GM20431 (cell line): ENCODE measurements around the gene DAP.
"Not testable (repeated sequence)": the region's sequence is repeated elsewhere in the genome, so short reads cannot be mapped to it uniquely, and the experiment has no call there.

Source experiments
- in situ Hi-C: fragments of 300-500 bp; cut with MseI, MboI; formaldehyde crosslinking; loops from one replicate; pipeline ENCODE4 v1.15.0; 2020; ENCODE audit warnings: low sequenced_read_pairs; ENCODE audit not compliant: unreplicated experiment

DAP gene

DNA sequence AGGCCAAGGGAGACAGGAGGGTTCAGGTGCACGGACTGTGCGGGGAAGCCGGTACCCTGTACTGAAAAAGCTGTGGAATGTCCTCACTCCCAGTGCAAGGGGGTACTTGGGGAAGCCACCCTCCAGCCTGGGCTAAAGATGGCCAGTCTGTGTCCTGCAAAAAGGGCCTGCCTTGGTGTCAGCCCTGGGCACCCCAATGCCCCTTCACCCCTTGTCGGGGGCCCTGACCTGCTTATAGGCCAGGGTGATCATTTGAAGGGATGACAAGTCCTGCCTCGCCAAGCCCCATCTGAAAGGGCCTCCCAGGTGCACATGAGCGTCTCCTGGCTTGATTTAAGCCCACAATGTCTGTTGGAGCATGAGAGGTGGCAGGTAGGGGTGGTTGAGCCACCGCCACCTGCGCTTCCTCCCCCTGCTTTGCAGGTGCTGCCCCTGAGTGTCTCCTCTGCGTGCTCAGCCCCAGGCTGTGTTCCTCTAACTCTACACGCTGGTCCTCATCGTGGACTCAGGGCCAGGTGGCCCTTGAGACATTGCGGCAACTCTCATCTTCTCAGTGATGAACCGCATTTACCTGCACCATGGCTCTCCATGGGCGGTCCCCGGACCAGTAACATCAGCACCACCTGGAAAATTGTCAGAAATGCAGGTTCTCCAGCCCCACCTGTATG, 100.2 kb downstream of the DAP start:
- in situ Hi-C loops: no loop called here

DNA sequence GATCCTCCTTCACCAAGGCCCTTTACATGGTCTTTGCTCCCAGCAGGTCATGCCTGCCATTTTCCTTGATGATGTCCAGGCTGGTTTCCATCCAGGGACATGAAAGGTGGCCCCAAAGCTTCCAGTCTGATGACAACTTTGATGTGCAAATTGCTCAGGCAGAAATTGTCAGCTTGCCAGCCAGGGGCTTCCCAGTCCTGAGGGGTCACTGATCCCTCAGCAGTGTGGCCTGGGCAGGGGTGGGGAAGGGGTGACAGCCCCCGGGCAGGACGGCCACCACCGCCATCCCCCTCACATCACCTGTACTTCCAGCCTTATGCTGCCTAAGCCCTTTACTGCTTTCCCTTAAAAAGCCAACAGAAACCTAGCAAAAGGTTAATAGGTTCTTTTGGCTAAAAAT, 100.9 kb downstream of the DAP start:
- in situ Hi-C loops: no loop called here

DNA sequence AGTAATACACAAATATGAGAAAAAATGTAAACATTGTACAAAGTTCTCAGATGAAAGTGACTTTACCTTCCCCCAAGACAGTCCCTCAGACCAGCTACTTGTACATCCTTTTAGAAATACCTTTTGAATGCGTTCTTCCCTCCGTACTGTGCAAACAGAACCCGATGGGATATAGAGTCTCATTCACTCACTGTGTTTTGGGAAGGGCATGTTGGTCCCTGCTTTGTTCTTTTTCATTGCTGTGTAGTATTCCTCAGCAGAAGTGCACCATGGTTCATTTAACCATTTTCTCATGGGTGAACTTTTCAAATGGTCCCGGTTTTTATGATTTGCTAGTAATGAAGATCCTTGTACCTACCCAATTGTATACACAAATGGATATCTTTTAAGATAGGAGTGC, 102.8 kb downstream of the DAP start:
- in situ Hi-C loops: no loop called here

DNA sequence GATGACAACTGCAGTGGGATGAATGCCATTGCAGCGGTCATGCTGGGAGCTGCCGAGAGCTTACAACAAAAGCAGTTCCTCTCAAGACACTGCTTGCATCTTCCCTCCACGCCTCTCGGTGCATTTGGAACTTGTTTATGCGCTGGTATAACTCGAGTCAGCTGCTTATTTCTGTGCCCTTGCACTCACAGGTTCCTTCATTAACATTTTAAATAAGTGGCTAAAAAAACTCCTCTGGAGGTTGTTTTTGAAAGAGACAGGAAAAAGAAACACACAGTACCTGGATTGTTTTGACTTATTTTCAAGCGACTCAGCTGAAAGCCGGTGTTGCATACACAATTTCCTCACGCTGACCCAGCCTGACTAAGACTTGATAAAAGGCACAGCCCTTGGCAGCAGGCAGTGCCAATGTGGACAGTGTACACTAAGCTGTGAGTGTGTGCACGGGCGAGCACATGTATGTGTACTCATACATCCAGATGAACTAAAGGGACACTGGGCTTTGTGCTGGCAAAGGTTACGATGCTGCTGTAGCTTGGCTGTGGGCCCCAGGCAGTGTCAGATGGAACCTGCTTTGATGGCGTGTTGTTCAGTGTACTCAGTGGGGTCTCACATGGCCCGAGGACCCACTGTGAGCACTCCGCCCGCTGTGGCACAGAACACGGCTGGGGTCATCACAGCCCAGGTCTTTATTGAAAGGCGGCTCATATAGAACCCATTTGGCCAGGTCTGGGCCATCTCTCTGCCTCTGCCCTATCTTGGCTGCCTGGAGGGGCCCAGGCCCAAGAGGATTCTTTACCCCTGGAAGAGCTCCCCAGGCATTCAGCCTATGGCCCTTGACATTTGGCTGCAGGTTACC, 104.8 kb downstream of the DAP start:
- in situ Hi-C loops: no loop called here

DNA sequence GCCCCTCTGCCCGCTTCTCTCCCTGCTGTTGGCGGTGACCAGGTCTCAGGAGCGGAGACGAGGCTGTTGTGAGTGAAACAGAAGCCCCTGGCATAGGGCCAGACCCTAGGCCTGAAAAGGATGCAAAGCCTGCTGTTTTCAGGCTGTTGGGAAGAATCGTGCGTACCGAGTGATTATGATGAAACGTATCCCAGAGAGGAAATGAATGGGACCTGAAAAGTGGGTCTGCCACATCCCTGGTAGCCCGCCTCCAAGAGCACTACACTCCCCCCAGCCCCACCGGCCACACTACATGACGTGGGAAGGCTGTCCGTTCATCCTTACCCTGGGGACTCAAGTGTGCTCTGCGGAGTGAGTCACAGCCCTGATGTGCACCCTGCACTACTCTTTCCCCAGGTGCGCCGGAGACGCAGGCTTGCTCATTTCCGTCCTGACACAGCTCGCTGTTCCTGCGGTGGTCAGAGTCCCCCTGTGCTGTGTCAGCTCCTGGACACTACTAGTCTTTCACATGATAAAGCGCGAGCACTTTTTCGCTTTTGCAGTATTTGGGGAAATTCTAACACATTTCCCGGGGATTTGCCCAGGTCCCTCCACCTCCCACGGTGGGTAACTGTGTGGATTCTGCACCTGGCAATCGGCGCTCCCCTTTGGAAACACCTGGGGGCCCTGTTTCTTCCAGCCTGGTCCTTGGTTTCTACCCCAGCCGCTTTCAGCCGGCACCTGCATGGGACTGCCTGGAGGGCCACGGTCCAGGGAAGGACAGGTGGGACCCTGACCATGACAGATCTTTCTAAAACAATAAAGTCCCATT, 105.7 kb downstream of the DAP start:
- in situ Hi-C loops: no loop called here

DNA sequence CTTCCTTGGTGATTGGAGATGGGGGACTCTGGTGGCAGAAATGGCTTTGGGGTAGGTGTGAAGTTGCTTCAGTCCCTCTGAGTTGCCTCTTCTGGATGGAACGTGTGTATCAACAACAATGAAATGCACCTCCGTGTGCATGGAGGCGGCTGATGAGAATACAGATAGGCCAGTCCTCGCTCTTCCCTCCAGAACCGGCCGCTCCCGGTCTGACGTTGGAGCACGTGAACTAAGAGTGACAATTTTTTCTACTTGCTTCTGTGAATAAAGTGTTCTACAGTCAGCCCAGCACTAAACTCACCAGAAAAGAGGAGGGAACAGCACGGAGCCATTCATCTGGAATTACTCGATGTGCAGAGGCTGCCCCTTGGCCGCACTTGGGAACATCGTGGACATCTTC, 106.5 kb downstream of the DAP start:
- in situ Hi-C loops: no loop called here

DNA sequence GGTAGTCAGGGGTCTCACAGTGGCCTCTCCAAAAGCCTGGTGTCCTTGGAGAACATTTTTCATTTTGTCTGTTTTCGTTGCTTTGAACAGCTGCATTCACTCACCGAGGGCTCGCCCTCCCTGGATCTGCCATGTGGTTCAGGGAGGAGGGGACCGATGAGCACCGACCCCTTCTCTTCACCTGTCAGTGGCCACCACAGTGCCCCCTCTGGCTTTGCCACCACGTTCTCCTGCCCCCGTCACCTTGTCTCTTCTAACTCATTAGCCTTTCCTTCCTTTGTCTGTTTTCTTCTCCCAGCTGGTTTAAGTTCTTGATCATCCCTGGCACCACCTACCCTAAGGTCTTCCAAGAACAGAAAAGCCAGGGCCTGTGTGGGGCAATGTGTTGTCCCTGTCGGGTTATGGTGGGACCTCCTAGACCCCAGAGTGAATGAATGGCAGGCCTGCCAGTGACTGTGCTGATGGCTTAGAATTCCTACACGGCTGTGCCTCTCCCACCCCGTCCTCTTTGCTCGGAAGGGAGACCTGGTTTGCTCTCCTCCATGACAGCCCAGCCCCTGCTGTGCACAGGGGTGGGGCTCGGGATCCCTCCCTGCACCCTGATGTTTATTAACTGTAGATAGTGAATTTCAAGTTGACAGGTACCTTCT, 107.2 kb downstream of the DAP start:
- in situ Hi-C loops: no loop called here

DNA sequence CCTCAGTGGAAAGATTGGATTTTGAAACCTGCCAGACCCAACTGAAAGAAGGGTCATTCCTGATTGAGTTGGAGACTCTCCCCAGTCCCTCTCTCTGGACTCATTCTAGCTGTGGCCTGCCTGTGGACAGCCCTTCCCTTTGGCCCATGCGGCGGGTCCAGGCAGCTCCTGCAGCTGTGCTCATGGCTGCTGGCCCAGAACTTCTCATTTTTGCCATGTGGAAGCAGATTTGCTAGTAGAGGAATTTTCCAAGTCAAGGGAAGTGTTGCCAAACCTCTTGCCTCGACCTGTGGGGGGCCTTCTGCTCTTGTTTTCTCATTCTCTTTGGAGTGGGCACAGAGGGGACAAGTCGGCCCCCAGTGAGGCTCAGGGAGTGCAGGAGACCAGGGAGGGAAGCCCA, 108.0 kb downstream of the DAP start:
- in situ Hi-C loops: no loop called here

DNA sequence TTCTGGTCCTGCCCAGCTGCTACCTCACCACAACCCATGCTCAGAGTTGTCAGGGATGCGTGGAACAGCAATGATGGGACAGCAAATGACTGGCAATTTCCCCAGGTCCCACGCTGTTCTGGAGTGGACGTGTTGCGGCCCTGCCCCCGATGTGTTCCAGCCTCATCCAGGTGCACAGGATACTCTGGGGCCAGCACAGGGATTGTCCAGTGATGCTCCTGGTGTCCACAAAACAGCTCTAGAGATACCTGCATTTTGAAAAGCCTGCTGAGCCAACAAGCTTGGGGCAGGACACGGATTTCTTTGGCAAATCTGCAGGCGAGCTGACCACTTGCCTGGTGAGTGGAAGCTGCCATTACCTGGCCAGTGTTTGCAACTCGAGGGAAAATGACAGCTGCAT, 108.4 kb downstream of the DAP start:
- in situ Hi-C loops: no loop called here

DNA sequence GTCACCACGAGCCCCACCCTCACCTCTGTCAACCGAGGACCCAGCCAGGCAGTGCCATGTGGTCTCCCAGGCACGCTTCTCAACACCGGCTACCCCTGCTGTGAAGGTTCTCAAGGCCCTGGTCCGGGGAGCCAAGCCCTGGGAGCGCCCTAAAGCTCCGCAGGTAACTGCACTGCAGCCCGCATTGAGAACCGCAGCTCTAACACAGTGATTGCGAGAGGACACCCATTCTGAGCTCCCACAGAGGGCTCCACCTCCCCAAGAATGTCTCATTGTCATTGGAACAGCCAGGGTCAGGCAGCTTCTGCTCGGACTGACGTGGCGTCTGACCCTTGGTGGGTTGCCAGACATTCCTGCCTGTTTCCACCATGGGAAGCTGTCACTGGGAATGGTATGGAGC, 108.9 kb downstream of the DAP start:
- in situ Hi-C loops: no loop called here

DNA sequence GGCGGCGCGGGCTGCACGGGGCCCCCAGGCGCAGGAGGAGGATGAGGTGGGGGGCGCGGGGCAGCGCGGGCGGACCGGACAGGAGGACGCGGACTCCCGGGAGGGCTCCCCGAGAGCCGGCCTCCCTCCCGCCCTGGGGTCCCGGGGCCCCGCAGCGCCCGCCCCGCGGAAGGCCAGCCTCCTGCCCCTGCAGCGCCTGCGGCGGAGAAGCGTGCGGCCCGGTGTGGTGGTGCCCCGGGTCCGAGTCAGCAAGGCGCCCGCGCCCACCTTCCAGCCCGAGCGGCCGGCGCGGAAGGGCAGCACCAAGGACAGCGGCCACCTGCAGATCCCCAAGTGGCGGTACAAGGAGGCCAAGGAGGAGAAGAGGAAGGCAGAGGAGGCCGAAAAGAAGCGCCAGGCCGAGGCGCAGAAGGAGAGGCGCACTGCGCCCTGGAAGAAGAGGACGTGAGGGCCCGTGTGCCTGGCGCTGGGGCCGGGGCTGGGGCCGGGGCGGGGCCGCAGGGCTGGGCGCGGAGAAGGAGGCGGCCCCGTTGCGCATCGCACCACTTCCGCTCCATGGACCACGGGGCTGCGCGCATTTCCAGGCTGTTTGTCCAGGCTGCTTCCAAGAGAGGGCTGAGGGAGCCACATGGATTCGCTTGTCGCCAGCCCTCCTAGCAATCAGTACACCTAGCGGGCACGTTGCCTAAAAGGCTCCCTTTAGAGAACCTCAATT, 111.2 kb downstream of the DAP start:
- in situ Hi-C loops: no loop called here

DNA sequence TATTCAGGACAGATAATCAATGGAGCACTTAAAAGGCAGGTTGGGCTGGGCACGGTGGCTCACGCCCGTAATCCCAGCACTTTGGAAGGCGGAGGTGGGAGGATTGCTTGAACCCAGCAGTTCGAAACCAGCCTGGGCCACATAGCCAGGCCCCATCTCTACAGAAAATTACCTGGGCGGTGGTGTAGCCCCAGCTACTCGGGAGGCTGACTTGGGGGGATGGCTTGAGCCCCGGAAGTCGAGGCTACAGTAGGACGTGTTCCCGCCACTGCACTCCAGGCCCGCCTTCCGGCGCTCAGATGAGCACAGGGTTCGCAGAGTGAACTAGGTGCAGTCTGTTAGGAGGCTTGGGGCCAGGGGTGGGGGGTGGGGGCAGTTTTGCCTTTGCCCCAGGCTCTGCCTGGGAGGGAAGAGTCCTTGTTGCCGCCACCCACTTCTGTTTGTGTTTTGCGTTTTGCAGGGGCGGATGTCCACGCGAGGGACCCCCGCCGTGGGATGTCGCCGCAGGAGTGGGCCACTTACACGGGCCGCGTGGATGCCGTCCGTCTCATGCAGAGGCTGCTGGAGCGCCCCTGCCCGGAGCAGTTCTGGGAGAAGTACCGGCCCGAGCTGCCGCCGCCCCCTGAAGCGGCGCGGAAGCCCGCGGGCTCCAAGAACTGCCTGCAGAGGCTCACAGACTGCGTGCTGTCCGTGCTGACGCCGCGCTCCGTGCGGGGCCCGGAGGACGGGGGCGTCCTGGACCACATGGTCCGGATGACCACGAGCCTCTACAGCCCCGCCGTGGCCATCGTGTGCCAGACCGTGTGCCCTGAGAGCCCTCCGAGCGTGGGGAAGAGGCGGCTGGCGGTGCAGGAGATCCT, 112.0 kb downstream of the DAP start:
- in situ Hi-C loops: no loop called here

DNA sequence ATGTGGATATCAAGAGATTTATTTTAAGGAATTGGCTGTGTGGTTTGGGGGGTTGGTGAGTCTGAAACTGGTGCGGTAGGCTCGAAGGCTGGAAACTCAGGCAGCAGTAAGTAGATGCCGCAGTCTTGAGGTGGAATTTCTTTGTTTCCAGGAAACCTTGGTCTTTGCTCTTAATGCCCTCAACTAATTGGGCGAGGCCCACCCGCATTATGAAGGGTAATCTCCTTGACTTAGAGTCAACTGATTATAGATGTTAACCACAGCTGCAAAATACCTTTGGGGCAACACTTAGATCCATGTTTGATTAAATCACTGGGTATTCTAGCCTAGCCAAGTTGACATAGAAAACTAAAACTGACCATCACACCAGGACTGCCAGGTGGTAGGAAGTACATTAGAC, 113.4 kb downstream of the DAP start:
- in situ Hi-C loops: no loop called here

DNA sequence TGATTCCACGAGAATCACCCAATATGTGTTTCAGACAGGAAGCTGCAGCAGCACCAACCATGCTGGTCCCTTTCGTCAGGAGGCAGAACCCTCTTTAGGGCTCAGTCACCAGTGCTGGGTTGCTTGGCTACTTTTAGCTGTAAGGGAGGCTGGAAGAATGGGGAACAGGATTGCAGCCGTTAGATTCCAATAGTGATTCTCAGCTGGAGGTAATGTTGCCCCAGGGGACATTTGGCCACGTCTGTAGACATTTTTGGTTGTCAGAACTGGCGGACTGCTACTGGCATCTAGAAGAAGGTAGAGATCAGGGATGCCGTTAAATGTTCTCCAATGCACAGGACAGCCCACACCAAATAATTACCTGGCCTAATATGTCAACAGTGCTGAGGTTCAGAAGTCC, 115.4 kb downstream of the DAP start:
- in situ Hi-C loops: no loop called here

DNA sequence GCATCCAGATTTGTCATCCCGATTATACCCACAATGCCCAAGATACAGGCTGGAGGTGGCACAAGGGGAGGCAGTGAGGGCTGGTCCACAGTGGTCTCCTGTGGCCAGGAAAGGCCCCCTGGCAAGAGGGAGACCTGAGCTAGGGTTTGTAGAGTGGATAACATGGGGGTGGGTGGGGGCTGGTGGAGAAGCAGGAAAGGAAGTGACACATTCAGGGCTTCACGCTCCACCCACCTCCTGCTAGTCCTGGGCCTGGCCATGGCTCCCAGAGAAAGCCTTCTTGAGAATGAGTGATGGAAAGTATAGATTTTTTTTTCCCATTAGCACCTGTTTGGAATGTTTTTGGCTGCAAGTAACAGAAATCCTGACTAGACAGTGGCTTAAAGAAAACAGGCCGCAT, 115.9 kb downstream of the DAP start:
- in situ Hi-C loops: no loop called here

DNA sequence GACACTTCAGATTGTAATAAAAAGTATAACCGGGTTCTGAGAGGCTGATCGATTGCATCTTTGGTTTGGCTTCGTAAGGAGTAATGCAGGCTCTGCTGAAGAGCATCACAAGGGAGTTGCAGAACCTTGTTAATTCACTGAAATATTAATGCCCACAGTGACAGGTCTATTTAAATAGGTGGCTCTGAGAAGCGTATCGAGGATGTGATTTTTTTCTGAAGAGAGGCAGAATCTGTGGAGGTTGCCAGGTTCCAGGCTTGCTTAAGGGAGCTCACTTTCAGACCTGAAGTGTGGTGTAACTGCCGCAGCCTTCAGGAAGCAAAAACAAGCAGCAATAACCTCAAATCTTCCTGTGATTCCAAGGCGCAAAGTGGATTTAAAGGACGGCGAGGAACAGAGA, 116.8 kb downstream of the DAP start:
- in situ Hi-C loops: no loop called here

DNA sequence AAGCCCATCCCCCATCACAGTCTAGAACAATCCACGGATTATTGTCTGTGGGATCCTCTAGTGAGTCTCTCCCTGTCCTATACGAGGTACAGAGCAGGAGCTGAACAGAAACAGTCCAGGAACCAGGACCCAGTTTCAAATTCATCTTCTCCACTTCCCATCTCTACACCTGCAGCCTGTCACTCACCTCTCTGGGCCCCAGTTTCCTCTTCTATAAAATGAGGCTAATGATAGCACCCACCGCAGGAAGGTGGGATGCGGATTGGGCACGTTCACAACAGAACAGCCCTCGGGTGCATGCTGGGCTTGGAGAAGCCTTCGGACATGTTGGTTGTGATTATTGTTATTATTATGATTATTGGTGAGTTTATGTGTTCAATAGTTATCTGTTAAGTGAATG, 118.7 kb downstream of the DAP start:
- in situ Hi-C loops: no loop called here

DNA sequence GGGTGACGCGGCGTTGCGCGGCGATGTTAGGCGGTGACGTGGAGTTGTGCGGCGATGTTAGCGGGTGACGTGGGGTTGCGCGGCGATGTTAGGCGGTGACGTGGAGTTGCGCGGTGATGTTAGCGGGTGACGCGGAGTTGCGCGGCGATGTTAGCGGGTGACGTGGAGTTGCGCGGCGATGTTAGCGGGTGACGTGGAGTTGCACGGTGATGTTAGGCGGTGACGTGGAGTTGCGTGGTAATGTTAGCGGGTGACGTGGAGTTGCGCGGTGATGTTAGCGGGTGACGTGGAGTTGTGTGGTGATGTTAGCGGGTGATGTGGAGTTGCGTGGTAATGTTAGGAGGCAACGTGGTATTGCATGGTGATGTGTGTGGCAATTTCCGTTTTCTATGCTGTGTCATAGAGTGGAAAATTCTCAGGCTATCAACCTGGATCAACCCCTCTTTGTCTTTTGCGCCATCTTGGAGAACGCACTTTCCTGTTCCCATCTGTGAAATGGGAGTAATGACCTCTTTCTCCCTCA, 121.1 kb downstream of the DAP start:
- in situ Hi-C loops: no loop called here

DNA sequence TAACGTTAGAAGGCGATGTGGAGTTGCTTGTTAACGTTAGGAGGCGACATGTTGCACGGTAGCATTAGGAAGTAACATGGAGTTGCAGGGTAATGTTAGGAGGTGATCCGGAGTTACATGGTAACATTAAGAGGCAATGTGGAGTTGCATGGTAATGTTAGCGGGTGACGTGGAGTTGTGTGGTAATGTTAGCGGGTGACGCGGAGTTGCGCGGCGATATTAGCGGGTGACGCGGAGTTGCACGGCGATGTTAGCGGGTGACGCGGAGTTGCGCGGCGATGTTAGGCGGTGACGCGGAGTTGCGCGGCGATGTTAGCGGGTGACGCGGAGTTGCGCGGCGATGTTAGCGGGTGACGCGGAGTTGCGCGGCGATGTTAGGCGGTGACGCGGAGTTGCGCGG, 122.3 kb downstream of the DAP start:
- in situ Hi-C loops: not testable (repeated sequence)
